Retinal pigment epithelial cell (primary cell): Measurements from ENCODE around the gene ERI3.

Experiments used
- DNase-seq: peaks from one replicate; pipeline ENCODE4 v3.0.0-alpha.2; 2010; ENCODE audit warnings: low read depth
- H3K4me3 ChIP-seq: 2 replicates; pipeline ENCODE4 v1.5.1; 2011; ENCODE audit warnings: mild to moderate bottlenecking, low read length, control low read depth, moderate library complexity
- CTCF ChIP-seq: conservative IDR thresholded peaks from 2 replicates; pipeline ENCODE4 v1.5.1; 2011; ENCODE audit warnings: low read depth, low read length, control low read depth, inconsistent platforms

The ERI3 gene

GRCh38 chr1:44288883-44289282 lies 66.2 kb downstream of the ERI3 start:
- no peak for TF ChIP-seq CTCF
- H3K4me3 ChIP-seq = no peak overlapping the region
- no peak for DNase-seq

GRCh38 chr1:44284184-44284583 lies 70.9 kb downstream of the ERI3 start:
- no peak overlapping the region for H3K4me3 ChIP-seq
- no peak for TF ChIP-seq CTCF
- no peak for DNase-seq

GRCh38 chr1:44283524-44284173 lies 71.4 kb downstream of the ERI3 start:
- DNase-seq = no peak
- TF ChIP-seq CTCF = no peak
- no peak overlapping the region for H3K4me3 ChIP-seq

GRCh38 chr1:44282704-44283426 lies 72.2 kb downstream of the ERI3 start:
- H3K4me3 ChIP-seq = no peak overlapping the region
- no peak for TF ChIP-seq CTCF
- DNase-seq = no peak

GRCh38 chr1:44281962-44282703 lies 72.9 kb downstream of the ERI3 start:
- no peak for DNase-seq
- no peak for TF ChIP-seq CTCF
- H3K4me3 ChIP-seq = no peak overlapping the region

GRCh38 chr1:44276901-44277300 lies 78.2 kb downstream of the ERI3 start:
- no peak for DNase-seq
- TF ChIP-seq CTCF = no peak

More at GRCh38 chr1:44276901-44277300, 78.2 kb downstream of the ERI3 start:
- H3K4me3 ChIP-seq = no peak overlapping the region
